K562 (cell line): ENCODE measurements around the gene CABP2. TPM values are rescaled to one million over a fixed set of nuclear protein-coding genes. Genes with fewer than 3 reads are reported as not detected.

Source experiments
- ATAC-seq: fragments of 200-7000 bp; cut with Tn5 transposase; 3 replicates; pipeline ENCODE4 v1.9.1; 2020; ENCODE audit warnings: moderate library complexity
- BruUV-seq: library from RNA; stranded (reverse); fragments of 400-500 nt; replicated peaks from 2 replicates; lab custom pipeline; 2021; lab: Mats Ljungman, UMichigan
- CTCF ChIA-PET: fragments of 300-600 bp; formaldehyde crosslinking; extraction: SDS; loops from one replicate; lab custom pipeline; 2021; ENCODE audit warnings: low intra/inter-chr PET ratio; lab: Yijun Ruan, JAX
- POLR2A ChIA-PET: fragments of 300-600, 350-650 bp; sonication (Branson Sonifier 250); formaldehyde crosslinking; extraction: SDS; loops from one replicate; lab custom pipeline; 2021; ENCODE audit warnings: antibody characterized with exemption, inconsistent platforms; lab: Yijun Ruan, JAX
- DNase-seq, 4 experiments: peaks; one replicate each; pipeline versions ENCODE4 v3.0.0 to v3.0.0-alpha.2; 2011 to 2018; ENCODE audit warnings: low spot score in 3 of 4, mixed read lengths in 3 of 4; ENCODE audit errors: extremely low read depth in 1 of 4
- FAIRE-seq: peaks from 2 replicates; lab custom pipeline; 2011; peaks lifted over from hg19 to GRCh38; lab: Jason Lieb, UNC
- H2AFZ ChIP-seq: 2 replicates; pipeline ENCODE4 v1.6.0; 2011; ENCODE audit warnings: low read depth, low read length, control low read depth, inconsistent platforms
- H3K27ac ChIP-seq: fragments of 200-600 bp; 3 replicates; pipeline ENCODE4 v1.8.0; 2011; ENCODE audit warnings: low read depth, mild to moderate bottlenecking, control low read depth, inconsistent platforms, low read length, moderate library complexity, mixed read lengths; ENCODE audit errors: extremely low read depth
- H3K27me3 ChIP-seq, 2 experiments: fragments of 300-600 bp in 1 of 2; 2 replicates in 1 of 2; 3 replicates in 1 of 2; pipeline versions ENCODE4 v1.6.0 to v1.8.0; 2011; ENCODE audit warnings: inconsistent platforms in 2 of 2, low read length in 2 of 2, mild to moderate bottlenecking in 1 of 2, mixed read lengths in 1 of 2, moderate library complexity in 1 of 2; ENCODE audit not compliant: control insufficient read depth in 2 of 2, insufficient read depth in 2 of 2
- H3K36me3 ChIP-seq: fragments of 300-600 bp; 3 replicates; pipeline ENCODE4 v1.8.0; 2011; ENCODE audit warnings: mild to moderate bottlenecking, low read length, inconsistent platforms; ENCODE audit not compliant: control insufficient read depth, insufficient read depth
- H3K4me1 ChIP-seq, 2 experiments: fragments of 200-600 bp in 1 of 2; replicated peaks in 1 of 2; 2 replicates in 1 of 2; 3 replicates in 1 of 2; pipeline versions ENCODE4 v1.5.1 to v1.8.0; 2011; ENCODE audit warnings: inconsistent platforms in 2 of 2, low read length in 2 of 2, mild to moderate bottlenecking in 1 of 2, mixed read lengths in 1 of 2, moderate library complexity in 1 of 2; ENCODE audit not compliant: control insufficient read depth in 2 of 2, insufficient read depth in 2 of 2
- H3K4me2 ChIP-seq: 2 replicates; pipeline ENCODE4 v1.6.1; 2011; ENCODE audit warnings: low read length, control low read depth, inconsistent platforms, mixed read lengths; ENCODE audit not compliant: insufficient read depth
- H3K4me3 ChIP-seq: fragments of 200-600 bp; sonication (generic), shearing (Covaris generic); 2 replicates; pipeline ENCODE4 v1.5.1; 2016; ENCODE audit warnings: control low read depth, inconsistent platforms
- H3K79me2 ChIP-seq: fragments of 200-600 bp; 3 replicates; pipeline ENCODE4 v1.8.0; 2011; ENCODE audit warnings: low read length, inconsistent platforms; ENCODE audit not compliant: control insufficient read depth, insufficient read depth
- H3K9ac ChIP-seq, 2 experiments: 2 replicates each; pipeline versions ENCODE4 v1.6.0 to v1.6.1; 2011; ENCODE audit warnings: low read depth in 2 of 2, low read length in 2 of 2, control low read depth in 1 of 2, inconsistent platforms in 1 of 2, mild to moderate bottlenecking in 1 of 2, mixed read lengths in 1 of 2; ENCODE audit not compliant: insufficient read depth in 1 of 2
- H3K9me1 ChIP-seq: one replicate; pipeline ENCODE4 v1.6.0; 2011; ENCODE audit warnings: inconsistent platforms, mild to moderate bottlenecking, low read length, moderate library complexity; ENCODE audit not compliant: control insufficient read depth, insufficient read depth
- H3K9me3 ChIP-seq: replicated peaks from 2 replicates; pipeline ENCODE4 v1.5.1; 2011; ENCODE audit warnings: low read depth, low read length, inconsistent platforms; ENCODE audit not compliant: control insufficient read depth, insufficient read depth
- H4K20me1 ChIP-seq: replicated peaks from 2 replicates; pipeline ENCODE4 v1.6.1; 2011; ENCODE audit warnings: low read length, inconsistent platforms, mixed read lengths; ENCODE audit not compliant: control insufficient read depth, insufficient read depth
- GTF2A2 ChIP-seq: IDR thresholded peaks from 2 replicates; pipeline ENCODE4 v1.6.1; 2016; ENCODE audit warnings: mild to moderate bottlenecking, missing genetic modification characterization, missing compliant biosample characterization
- NR4A1 ChIP-seq, 2 experiments: fragments of 250-450 bp in 1 of 2; fragments of 450-650 bp in 1 of 2; sonication (Bioruptor Pico) in 1 of 2; IDR thresholded peaks; 2 replicates each; pipeline versions ENCODE4 v1.4.0 to v1.6.1; 2016 to 2020; ENCODE audit warnings: mild to moderate bottlenecking in 2 of 2, missing compliant biosample characterization in 1 of 2, missing genetic modification characterization in 1 of 2, moderate library complexity in 1 of 2
- PTBP1 ChIP-seq: fragments of 200-400 bp; formaldehyde crosslinking; IDR thresholded peaks from 2 replicates; pipeline ENCODE4 v1.6.1; 2017; ENCODE audit warnings: low read depth, low read length
- PYGO2 ChIP-seq: fragments of 450-650 bp; IDR thresholded peaks from 2 replicates; pipeline ENCODE4 v1.6.1; 2016; ENCODE audit warnings: mild to moderate bottlenecking, missing genetic modification characterization, moderate library complexity, missing compliant biosample characterization
- RCOR1 ChIP-seq, 2 experiments: IDR thresholded peaks; 2 replicates each; pipeline ENCODE4 v1.6.1; 2012; ENCODE audit warnings: low read depth in 2 of 2, low read length in 2 of 2, borderline replicate concordance in 1 of 2, improper control_type of control experiment in 1 of 2
- TCFL5 ChIP-seq: fragments of 250-450 bp; sonication (Bioruptor Pico); conservative IDR thresholded peaks from 2 replicates; pipeline ENCODE4 v1.6.1; 2021; ENCODE audit warnings: mild to moderate bottlenecking, moderate library complexity, matching md5 sums
- TSC22D4 ChIP-seq: fragments of 450-650 bp; IDR thresholded peaks from 2 replicates; pipeline ENCODE4 v1.6.1; 2016; ENCODE audit warnings: missing genetic modification characterization, missing biosample characterization, control low read depth
- WGBS: fragments of 100-300 bp; shearing (Covaris generic); methylation state at CpG from one replicate; pipeline ENCODE4 v1.1.6; 2016; ENCODE audit warnings: low coverage, mixed read lengths; ENCODE audit not compliant: insufficient coverage; ENCODE audit errors: missing lambda C conversion rate; 5-methylcytosine and 5-hydroxymethylcytosine counted together
- in situ Hi-C: fragments of 300-500 bp; cut with MboI; formaldehyde crosslinking; loops from 4 replicates; pipeline ENCODE4 v1.15.0; 2018; ENCODE audit warnings: inconsistent platforms, mixed read lengths
- intact Hi-C: fragments of 100-400 bp; cut with micrococcal nuclease; formaldehyde crosslinking; loops from 2 replicates; pipeline ENCODE4 v1.14.2; 2022
- polyA plus RNA-seq, 8 experiments: library from polyadenylated mRNA; depleted of rRNA in 4 of 8; stranded (reverse) in 5 of 8; unstranded in 3 of 8; fragments of >200 nt; fragmentation: Nextera tagmentation in 2 of 8; fragmentation: Illumina TruSeq in 1 of 8; extraction: Ambion mirVana in 2 of 8; extraction: Trizol in 1 of 8; gene quantifications; 2 replicates each; pipeline versions ENCODE4 v1.2.1 to v1.2.3, GENCODE V29; 2011 to 2014; ENCODE audit warnings: inconsistent platforms in 1 of 8, missing spikeins in 1 of 8
- total RNA-seq, 7 experiments: library from RNA; depleted of rRNA in 6 of 7; stranded (reverse); fragments of >200 nt in 6 of 7; fragmentation: Illumina TruSeq in 2 of 7; extraction: Trizol in 2 of 7; gene quantifications; 2 replicates each; pipeline versions ENCODE4 v1.2.1 to v1.2.3, GENCODE V29; 2011 to 2021; ENCODE audit warnings: low replicate concordance in 1 of 7
- TF ChIP-seq, protein P1 (sequence below): fragments of 200-600 bp; sonication (generic); IDR thresholded peaks from one replicate; pipeline ENCODE4 v1.6.1; 2012; ENCODE audit warnings: mild to moderate bottlenecking, low read depth, low read length, inconsistent platforms

CABP2 gene
- total and polyA plus RNA-seq, 9 of the 15 experiments (the other 6 are each of a cell fraction or from before 2014, with no cell fraction given): not detected

DNA sequence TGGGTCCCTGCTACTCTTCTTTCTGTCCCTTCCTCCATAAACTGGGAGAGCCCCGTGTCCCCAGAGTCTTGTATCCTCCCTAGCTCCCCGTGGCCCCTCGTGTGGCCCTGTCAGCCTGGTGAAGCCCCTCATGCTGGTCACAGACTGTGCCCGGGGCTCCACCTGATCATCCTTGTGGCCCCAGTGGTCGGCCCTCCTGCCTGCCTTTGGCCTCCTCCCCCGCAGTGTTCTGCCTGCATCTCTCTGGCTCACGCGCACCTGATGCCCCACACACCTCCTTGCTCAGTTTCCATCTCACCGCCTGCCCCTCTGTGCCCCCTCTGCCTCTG lies 1.2 kb upstream of the CABP2 start:
- in situ Hi-C loops (no loop called here), intact Hi-C loops (no loop called here)
- Histone ChIP-seq H3K9ac (peak overlapping the region in 1 of 2 experiments; percentile 65; a peak in 2 of 4 replicates), H3K9me1 (no peaks in the 10 kb centered on the region), H2AFZ (no peak overlapping the region), H3K27me3 (peaks cover 2 to 27% of the 10 kb centered on the region in 2 experiments; a peak in 4 of 5 replicates), H3K27ac (no peak overlapping the region), H3K4me1 (peaks cover 3 to 36% of the 10 kb centered on the region in 2 experiments; a peak in 4 of 5 replicates), H3K36me3 (no peaks in the 10 kb centered on the region), H3K4me3 (no peak overlapping the region), H3K79me2 (no peaks in the 10 kb centered on the region), H4K20me1 (0 out of 2 replicates have a peak, but pooled peaks cover 3% of the 10 kb centered on the region), H3K4me2 (no peak overlapping the region), H3K9me3 (no peaks in the 10 kb centered on the region)
- CTCF ChIA-PET: no interaction called here
- POLR2A ChIA-PET: interaction anchor here (1.0 kb wide), 1 partner anchor 14 kb away, joined by 3 read pairs; no protein-coding TSS in a partner anchor
- no peak for FAIRE-seq
- no peak for ATAC-seq
- no TSS peak for BruUV-seq
- WGBS: 7% methylated on average over 7 of the region's 9 CpGs
- no peak for DNase-seq
- TF ChIP-seq TCFL5 (CRISPR knock-in tag) (no peak), GTF2A2 (tag) (no peak), RCOR1 (IDR thresholded peaks at IDR 0.05; ENCODE audit: borderline replicate concordance in 1 of 2, low read depth in 2 of 2, low read length in 2 of 2) (no peak), PYGO2 (tag) (no peak), PTBP1 (no peak), TSC22D4 (no peak), NR4A1 (CRISPR knock-in tag; IDR thresholded peaks at IDR 0.05) (no peak), NR4A1 (tag; IDR thresholded peaks at IDR 0.05) (no peak)
- TF ChIP-seq, protein P1, sequence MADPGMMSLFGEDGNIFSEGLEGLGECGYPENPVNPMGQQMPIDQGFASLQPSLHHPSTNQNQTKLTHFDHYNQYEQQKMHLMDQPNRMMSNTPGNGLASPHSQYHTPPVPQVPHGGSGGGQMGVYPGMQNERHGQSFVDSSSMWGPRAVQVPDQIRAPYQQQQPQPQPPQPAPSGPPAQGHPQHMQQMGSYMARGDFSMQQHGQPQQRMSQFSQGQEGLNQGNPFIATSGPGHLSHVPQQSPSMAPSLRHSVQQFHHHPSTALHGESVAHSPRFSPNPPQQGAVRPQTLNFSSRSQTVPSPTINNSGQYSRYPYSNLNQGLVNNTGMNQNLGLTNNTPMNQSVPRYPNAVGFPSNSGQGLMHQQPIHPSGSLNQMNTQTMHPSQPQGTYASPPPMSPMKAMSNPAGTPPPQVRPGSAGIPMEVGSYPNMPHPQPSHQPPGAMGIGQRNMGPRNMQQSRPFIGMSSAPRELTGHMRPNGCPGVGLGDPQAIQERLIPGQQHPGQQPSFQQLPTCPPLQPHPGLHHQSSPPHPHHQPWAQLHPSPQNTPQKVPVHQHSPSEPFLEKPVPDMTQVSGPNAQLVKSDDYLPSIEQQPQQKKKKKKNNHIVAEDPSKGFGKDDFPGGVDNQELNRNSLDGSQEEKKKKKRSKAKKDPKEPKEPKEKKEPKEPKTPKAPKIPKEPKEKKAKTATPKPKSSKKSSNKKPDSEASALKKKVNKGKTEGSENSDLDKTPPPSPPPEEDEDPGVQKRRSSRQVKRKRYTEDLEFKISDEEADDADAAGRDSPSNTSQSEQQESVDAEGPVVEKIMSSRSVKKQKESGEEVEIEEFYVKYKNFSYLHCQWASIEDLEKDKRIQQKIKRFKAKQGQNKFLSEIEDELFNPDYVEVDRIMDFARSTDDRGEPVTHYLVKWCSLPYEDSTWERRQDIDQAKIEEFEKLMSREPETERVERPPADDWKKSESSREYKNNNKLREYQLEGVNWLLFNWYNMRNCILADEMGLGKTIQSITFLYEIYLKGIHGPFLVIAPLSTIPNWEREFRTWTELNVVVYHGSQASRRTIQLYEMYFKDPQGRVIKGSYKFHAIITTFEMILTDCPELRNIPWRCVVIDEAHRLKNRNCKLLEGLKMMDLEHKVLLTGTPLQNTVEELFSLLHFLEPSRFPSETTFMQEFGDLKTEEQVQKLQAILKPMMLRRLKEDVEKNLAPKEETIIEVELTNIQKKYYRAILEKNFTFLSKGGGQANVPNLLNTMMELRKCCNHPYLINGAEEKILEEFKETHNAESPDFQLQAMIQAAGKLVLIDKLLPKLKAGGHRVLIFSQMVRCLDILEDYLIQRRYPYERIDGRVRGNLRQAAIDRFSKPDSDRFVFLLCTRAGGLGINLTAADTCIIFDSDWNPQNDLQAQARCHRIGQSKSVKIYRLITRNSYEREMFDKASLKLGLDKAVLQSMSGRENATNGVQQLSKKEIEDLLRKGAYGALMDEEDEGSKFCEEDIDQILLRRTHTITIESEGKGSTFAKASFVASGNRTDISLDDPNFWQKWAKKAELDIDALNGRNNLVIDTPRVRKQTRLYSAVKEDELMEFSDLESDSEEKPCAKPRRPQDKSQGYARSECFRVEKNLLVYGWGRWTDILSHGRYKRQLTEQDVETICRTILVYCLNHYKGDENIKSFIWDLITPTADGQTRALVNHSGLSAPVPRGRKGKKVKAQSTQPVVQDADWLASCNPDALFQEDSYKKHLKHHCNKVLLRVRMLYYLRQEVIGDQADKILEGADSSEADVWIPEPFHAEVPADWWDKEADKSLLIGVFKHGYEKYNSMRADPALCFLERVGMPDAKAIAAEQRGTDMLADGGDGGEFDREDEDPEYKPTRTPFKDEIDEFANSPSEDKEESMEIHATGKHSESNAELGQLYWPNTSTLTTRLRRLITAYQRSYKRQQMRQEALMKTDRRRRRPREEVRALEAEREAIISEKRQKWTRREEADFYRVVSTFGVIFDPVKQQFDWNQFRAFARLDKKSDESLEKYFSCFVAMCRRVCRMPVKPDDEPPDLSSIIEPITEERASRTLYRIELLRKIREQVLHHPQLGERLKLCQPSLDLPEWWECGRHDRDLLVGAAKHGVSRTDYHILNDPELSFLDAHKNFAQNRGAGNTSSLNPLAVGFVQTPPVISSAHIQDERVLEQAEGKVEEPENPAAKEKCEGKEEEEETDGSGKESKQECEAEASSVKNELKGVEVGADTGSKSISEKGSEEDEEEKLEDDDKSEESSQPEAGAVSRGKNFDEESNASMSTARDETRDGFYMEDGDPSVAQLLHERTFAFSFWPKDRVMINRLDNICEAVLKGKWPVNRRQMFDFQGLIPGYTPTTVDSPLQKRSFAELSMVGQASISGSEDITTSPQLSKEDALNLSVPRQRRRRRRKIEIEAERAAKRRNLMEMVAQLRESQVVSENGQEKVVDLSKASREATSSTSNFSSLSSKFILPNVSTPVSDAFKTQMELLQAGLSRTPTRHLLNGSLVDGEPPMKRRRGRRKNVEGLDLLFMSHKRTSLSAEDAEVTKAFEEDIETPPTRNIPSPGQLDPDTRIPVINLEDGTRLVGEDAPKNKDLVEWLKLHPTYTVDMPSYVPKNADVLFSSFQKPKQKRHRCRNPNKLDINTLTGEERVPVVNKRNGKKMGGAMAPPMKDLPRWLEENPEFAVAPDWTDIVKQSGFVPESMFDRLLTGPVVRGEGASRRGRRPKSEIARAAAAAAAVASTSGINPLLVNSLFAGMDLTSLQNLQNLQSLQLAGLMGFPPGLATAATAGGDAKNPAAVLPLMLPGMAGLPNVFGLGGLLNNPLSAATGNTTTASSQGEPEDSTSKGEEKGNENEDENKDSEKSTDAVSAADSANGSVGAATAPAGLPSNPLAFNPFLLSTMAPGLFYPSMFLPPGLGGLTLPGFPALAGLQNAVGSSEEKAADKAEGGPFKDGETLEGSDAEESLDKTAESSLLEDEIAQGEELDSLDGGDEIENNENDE: no peak
